Neuron (in vitro differentiated cells): Measurements from ENCODE around the gene VPS37C.
"Not testable (repeated sequence)": the region's sequence is repeated elsewhere in the genome, so short reads cannot be mapped to it uniquely, and the experiment has no call there.

Experiments used
- H2AFZ ChIP-seq: one replicate; pipeline ENCODE4 v1.6.1; 2013; ENCODE audit warnings: low read depth, mild to moderate bottlenecking, inconsistent platforms, low read length, moderate library complexity
- H3K27me3 ChIP-seq: one replicate; pipeline ENCODE4 v1.6.1; 2013; ENCODE audit warnings: low read length; ENCODE audit not compliant: insufficient read depth
- H3K36me3 ChIP-seq: one replicate; pipeline ENCODE4 v1.6.1; 2013; ENCODE audit warnings: low read length; ENCODE audit not compliant: insufficient read depth
- H3K4me1 ChIP-seq: one replicate; pipeline ENCODE4 v1.6.1; 2013; ENCODE audit warnings: low read length; ENCODE audit not compliant: insufficient read depth
- H3K4me3 ChIP-seq: 2 replicates; pipeline ENCODE4 v1.5.1; 2013; ENCODE audit warnings: mild to moderate bottlenecking, low read length, moderate library complexity
- H3K9me3 ChIP-seq: one replicate; pipeline ENCODE4 v1.6.1; 2013; ENCODE audit warnings: low read length

Gene VPS37C

GRCh38 chr11:61193596-61193995 lies 32.4 kb upstream of the VPS37C start:
- Histone ChIP-seq H2AFZ (no peak overlapping the region), H3K4me1 (no peaks in the 10 kb centered on the region), H3K9me3 (no peaks in the 10 kb centered on the region), H3K36me3 (no peaks in the 10 kb centered on the region), H3K27me3 (peaks cover 4% of the 10 kb centered on the region), H3K4me3 (no peak overlapping the region)

GRCh38 chr11:61189933-61190332 lies 28.7 kb upstream of the VPS37C start:
- Histone ChIP-seq H2AFZ (no peak overlapping the region), H3K4me3 (no peak overlapping the region), H3K36me3 (no peaks in the 10 kb centered on the region), H3K9me3 (no peaks in the 10 kb centered on the region), H3K27me3 (no peaks in the 10 kb centered on the region), H3K4me1 (no peaks in the 10 kb centered on the region)

DNA sequence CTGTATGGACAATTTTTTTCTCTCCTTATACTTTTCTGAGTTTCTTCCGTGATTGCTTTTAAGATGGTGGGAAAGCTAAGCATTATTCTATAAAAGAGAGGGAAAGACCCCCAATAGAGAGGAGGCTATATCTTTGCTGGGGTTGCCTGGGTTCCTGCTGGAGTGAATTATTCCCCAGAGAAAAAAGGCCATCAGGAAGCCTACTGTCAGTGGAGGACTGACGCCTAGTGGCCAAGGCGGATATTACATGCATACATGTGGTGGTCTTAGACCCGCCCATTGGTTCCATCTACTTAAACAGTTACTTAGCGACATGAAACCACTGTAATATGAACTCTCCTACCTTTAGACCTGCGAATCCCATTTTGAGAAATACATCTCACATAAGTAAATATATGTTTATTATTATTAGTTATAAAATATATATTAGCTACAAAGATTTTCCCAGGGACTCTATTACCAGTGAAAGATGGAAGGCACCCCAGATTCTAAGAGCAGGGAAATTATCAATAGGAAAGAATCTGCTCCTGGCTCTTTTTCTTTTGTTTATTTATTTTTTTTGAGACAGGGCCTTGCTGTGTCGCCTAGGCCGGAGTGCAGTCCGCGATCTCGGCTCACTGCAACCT lies 26.4 kb upstream of the VPS37C start:
- no peaks in the 10 kb centered on the region for H3K4me1 ChIP-seq
- no peak overlapping the region for H2AFZ ChIP-seq
- no peaks in the 10 kb centered on the region for H3K9me3 ChIP-seq
- H3K4me3 ChIP-seq: no peak overlapping the region
- no peaks in the 10 kb centered on the region for H3K36me3 ChIP-seq
- no peaks in the 10 kb centered on the region for H3K27me3 ChIP-seq

GRCh38 chr11:61186504-61186903 lies 25.3 kb upstream of the VPS37C start:
- Histone ChIP-seq H3K4me3 (no peak overlapping the region), H3K9me3 (no peaks in the 10 kb centered on the region), H3K4me1 (no peaks in the 10 kb centered on the region), H3K27me3 (no peaks in the 10 kb centered on the region), H3K36me3 (no peaks in the 10 kb centered on the region), H2AFZ (no peak overlapping the region)

GRCh38 chr11:61183645-61184044 lies 22.4 kb upstream of the VPS37C start:
- H3K4me1 ChIP-seq: no peaks in the 10 kb centered on the region
- H3K4me3 ChIP-seq: no peak overlapping the region
- H3K9me3 ChIP-seq: no peaks in the 10 kb centered on the region
- no peaks in the 10 kb centered on the region for H3K36me3 ChIP-seq
- H2AFZ ChIP-seq: no peak overlapping the region
- no peaks in the 10 kb centered on the region for H3K27me3 ChIP-seq

- Histone ChIP-seq H3K36me3 (no peaks in the 10 kb centered on the region), H3K4me3 (no peak overlapping the region), H3K4me1 (no peaks in the 10 kb centered on the region), H2AFZ (no peak overlapping the region), H3K27me3 (no peaks in the 10 kb centered on the region), H3K9me3 (no peaks in the 10 kb centered on the region)
These were observed 20.3 kb upstream of the VPS37C start for GRCh38 chr11:61181489-61181888.

DNA sequence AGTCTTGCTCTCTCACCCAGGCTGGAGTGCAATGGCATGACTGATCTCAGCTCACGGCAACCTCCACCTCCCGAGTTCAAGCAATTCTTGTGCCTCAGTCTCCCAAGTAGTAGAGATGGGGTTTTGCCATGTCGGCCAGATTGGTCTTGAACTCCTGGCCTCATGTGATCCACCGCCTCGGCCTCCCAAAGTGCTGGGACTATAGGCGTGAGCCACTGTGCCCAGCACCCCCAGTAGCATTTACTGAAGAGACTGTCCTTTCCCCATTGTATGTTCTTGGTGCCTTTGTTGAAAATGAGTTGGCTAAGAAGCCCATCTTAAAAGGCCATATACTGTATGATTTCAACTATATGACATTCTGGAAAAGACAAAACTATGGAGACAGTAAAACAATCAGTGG lies 19.0 kb upstream of the VPS37C start:
- not testable (repeated sequence) for H3K4me1 ChIP-seq, H3K4me3 ChIP-seq, H2AFZ ChIP-seq, H3K36me3 ChIP-seq, H3K27me3 ChIP-seq, H3K9me3 ChIP-seq

DNA sequence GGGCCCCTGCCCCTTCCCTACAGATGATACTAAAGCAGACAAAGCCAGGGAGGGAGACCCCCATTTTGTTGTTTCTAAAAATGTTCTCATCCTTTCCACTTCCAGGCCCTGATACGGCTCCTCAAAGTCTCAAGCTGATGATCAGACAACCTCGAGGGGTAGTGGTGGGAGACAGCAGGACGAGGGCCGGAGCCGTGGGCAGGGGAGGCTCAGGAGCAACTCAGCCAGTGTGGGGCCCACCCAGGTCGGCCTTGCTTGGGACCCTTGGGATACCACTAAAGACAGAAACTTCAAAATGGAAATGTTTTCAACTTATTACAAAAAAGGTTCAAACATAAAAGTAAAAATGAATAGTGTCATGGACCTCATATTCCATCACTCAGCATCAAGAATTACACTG lies 15.2 kb upstream of the VPS37C start:
- peaks cover 3% of the 10 kb centered on the region for H3K27me3 ChIP-seq
- H3K4me3 ChIP-seq: no peak overlapping the region
- H3K4me1 ChIP-seq: no peaks in the 10 kb centered on the region
- no peaks in the 10 kb centered on the region for H3K9me3 ChIP-seq
- no peaks in the 10 kb centered on the region for H3K36me3 ChIP-seq
- H2AFZ ChIP-seq: no peak overlapping the region

DNA sequence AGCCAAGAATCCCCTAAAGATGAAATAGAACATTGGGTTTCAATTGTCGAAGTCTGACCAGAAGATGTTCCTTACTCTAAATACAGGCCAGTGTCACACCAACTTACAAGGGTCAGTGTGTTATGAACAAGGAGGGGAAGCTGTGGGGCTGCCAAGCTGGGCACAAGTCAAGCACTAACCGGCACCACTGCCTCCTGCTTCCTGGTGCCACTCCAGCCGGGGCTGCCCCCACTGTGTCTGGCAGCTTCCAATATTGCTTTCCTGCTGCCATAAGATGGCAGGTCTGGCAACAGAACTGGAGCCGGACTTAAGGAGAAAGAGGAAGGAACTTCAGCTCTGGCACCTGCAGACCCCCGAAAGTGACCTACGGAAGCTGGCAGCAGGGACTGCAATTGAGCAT lies 13.7 kb upstream of the VPS37C start:
- Histone ChIP-seq H2AFZ (no peak overlapping the region), H3K9me3 (no peaks in the 10 kb centered on the region), H3K36me3 (no peaks in the 10 kb centered on the region), H3K4me1 (no peaks in the 10 kb centered on the region), H3K27me3 (peaks cover 3% of the 10 kb centered on the region), H3K4me3 (no peak overlapping the region)

GRCh38 chr11:61174273-61174672 lies 13.0 kb upstream of the VPS37C start:
- no peaks in the 10 kb centered on the region for H3K36me3 ChIP-seq
- H3K4me1 ChIP-seq: no peaks in the 10 kb centered on the region
- H2AFZ ChIP-seq: no peak overlapping the region
- peaks cover 3% of the 10 kb centered on the region for H3K27me3 ChIP-seq
- no peak overlapping the region for H3K4me3 ChIP-seq
- no peaks in the 10 kb centered on the region for H3K9me3 ChIP-seq

- Histone ChIP-seq H3K9me3 (no peaks in the 10 kb centered on the region), H3K27me3 (peaks cover 3% of the 10 kb centered on the region), H3K4me3 (no peak overlapping the region), H3K36me3 (no peaks in the 10 kb centered on the region), H2AFZ (no peak overlapping the region), H3K4me1 (no peaks in the 10 kb centered on the region)
These were observed 12.2 kb upstream of the VPS37C start for GRCh38 chr11:61173456-61173855.

DNA sequence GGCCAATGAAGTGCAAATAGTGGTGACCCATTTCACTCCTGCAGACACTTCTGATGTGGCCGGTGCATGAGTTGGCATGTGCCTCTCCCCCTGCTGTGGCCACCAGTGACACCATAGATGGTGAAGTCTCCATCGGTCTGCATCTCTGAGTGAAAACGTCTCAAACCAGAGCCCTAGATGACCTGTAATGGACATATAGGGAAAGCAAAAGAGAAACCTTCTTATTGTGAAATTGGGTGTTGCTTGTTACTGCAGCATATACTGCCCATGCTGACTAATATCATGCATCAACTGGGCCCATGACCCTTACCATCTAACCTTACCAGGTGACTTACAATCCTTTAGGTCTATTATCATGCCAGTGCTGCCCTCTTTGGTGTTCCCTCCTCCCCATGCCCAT lies 11.7 kb upstream of the VPS37C start:
- no peaks in the 10 kb centered on the region for H3K9me3 ChIP-seq
- H3K4me1 ChIP-seq: no peaks in the 10 kb centered on the region
- no peak overlapping the region for H3K4me3 ChIP-seq
- no peak overlapping the region for H2AFZ ChIP-seq
- H3K36me3 ChIP-seq: no peaks in the 10 kb centered on the region
- peaks cover 3% of the 10 kb centered on the region for H3K27me3 ChIP-seq

- H3K9me3 ChIP-seq: no peaks in the 10 kb centered on the region
- no peaks in the 10 kb centered on the region for H3K36me3 ChIP-seq
- no peak overlapping the region for H3K4me3 ChIP-seq
- H3K4me1 ChIP-seq: no peaks in the 10 kb centered on the region
- H2AFZ ChIP-seq: no peak overlapping the region
- peaks cover 3% of the 10 kb centered on the region for H3K27me3 ChIP-seq
These were observed 11.1 kb upstream of the VPS37C start for GRCh38 chr11:61172356-61172755.

- Histone ChIP-seq H3K36me3 (no peaks in the 10 kb centered on the region), H2AFZ (no peak overlapping the region), H3K9me3 (no peaks in the 10 kb centered on the region), H3K4me3 (no peak overlapping the region), H3K4me1 (no peaks in the 10 kb centered on the region), H3K27me3 (peaks cover 3% of the 10 kb centered on the region)
These were observed 10.7 kb upstream of the VPS37C start for GRCh38 chr11:61171907-61172306.
